ENCODE measurements around the gene INSM1.

The INSM1 gene

DNA sequence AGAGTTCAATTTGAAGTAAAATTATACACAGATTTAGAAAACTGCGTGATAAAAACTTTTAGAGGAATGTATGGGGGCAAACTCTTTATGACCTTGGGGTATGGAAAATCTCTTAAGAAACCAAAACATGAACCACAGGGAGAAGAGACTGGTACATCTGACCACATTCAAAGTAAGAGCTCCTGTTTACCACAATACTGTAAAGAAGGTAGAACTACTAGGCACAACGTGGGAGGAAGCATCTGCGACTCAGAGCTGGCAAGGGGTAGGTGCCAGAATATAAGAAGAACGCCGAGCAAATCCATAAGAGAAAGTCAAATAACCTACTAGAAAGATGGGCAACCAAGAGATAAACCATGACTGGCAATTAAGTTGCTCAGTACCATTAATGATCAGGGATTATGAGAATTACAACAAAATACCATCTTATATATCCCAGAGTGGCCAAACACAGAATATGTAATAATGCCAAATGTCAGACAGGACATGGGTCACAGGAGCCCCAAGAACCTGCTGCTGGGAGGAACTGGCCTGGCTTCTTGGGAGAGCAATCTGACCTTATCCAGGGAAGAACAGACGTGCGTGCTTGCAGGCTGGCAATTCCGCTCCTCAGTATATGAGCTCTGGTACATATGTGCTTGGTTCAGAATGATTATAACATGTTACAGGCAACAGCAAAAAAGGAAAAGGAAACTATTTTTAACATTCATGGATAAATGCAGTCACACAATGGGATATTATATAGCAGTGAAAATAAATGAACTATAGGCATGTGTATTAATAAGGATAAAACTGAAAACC lies 50.2 kb downstream of the INSM1 start:
- DNase-seq, result no peak

Measured in anterior cingulate cortex (tissue), 58 donors.